Muscle layer of colon (tissue), 2 donors: ENCODE measurements around the gene TRPV5.

Source experiments
- H3K27ac ChIP-seq: one replicate; pipeline ENCODE4 v1.7.0; 2013; ENCODE audit warnings: low read depth, mild to moderate bottlenecking, low read length, moderate library complexity
- H3K27me3 ChIP-seq, 2 donors: one replicate each; pipeline ENCODE4 v1.7.0; 2013; ENCODE audit warnings: low read length in 2 of 2, mild to moderate bottlenecking in 2 of 2; ENCODE audit not compliant: insufficient read depth in 2 of 2, control insufficient read depth in 1 of 2
- H3K36me3 ChIP-seq: one replicate; pipeline ENCODE4 v1.7.0; 2013; ENCODE audit warnings: mild to moderate bottlenecking, low read length; ENCODE audit not compliant: insufficient read depth
- H3K4me1 ChIP-seq: one replicate; pipeline ENCODE4 v1.7.0; 2013; ENCODE audit warnings: mild to moderate bottlenecking, low read length; ENCODE audit not compliant: insufficient read depth
- H3K4me3 ChIP-seq, 2 donors: one replicate each; pipeline ENCODE4 v1.7.0; 2013; ENCODE audit warnings: low read length in 2 of 2, low read depth in 1 of 2, mild to moderate bottlenecking in 1 of 2, moderate library complexity in 1 of 2
- H3K9ac ChIP-seq: one replicate; pipeline ENCODE4 v1.7.0; 2013; ENCODE audit warnings: low read length
- H3K9me3 ChIP-seq: one replicate; pipeline ENCODE4 v1.7.0; 2013; ENCODE audit warnings: mild to moderate bottlenecking, low read length
- donor health status: abdominal sarcoma.
- donor health status: Adenocarcinoma of cecum.

Gene TRPV5

GRCh38 chr7:142873871-142874270 lies 59.7 kb downstream of the TRPV5 start:
- no peak overlapping the region for H3K4me3 ChIP-seq
- no peaks in the 10 kb centered on the region for H3K27me3 ChIP-seq
- H3K9me3 ChIP-seq = no peaks in the 10 kb centered on the region
- H3K27ac ChIP-seq = no peak overlapping the region
- no peaks in the 10 kb centered on the region for H3K4me1 ChIP-seq
- H3K36me3 ChIP-seq = no peaks in the 10 kb centered on the region
- no peak overlapping the region for H3K9ac ChIP-seq

DNA sequence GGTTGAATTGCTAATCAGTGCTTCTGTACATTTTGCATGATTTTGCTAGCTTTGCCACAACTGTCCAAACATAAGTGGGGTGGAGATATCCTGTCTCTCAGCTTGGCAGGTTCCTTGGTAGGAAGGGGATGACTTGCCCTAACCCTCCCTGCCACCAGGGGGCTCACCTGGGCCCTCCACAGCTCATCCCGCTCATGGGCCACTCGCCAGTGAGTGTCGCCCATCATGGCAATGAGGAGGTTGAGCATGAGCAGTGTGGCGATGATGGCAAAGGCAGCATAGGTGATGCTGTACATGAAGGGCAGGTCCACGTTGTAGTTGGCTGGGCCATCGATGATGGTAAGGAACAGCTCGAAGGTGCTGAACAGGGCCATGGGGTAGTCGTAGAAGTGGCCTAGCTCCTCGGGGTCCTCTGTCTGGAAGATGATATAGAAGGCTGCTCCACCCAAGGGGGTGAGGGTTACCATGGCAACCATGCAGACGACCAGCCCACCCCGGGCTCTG lies 60.2 kb downstream of the TRPV5 start:
- no peaks in the 10 kb centered on the region for H3K36me3 ChIP-seq
- no peaks in the 10 kb centered on the region for H3K4me1 ChIP-seq
- no peak overlapping the region for H3K27ac ChIP-seq
- H3K9me3 ChIP-seq = no peaks in the 10 kb centered on the region
- no peak overlapping the region for H3K4me3 ChIP-seq
- H3K27me3 ChIP-seq = no peaks in the 10 kb centered on the region
- no peak overlapping the region for H3K9ac ChIP-seq

DNA sequence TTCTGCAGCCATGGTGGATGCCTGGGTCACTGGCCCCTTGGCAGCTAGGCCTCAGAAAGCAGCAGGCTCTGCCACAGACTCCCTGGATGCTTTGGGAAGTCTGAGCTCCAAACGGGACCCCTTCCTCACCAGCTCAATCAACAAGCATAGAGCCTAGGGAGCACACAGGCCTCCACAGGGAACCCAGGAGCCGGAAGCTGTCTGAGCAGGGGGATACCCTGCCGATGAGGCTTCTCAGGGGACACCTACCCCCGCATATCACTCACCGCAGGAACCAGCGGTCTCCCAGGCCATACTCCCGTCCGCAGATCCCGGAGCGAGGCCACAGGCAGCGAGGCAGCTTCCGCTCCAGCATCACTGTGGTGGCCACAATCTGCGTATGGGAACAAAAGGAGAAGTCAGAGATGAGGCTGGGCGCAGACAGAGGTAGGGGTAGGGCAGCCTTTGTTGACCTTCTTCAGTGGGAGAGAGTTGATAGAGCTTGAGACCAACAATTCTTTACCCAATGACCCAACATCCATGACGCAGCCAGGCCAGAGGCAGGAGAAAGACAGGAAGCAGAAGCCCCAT lies 61.4 kb downstream of the TRPV5 start:
- Histone ChIP-seq H3K27ac (no peak overlapping the region), H3K27me3 (no peaks in the 10 kb centered on the region), H3K36me3 (no peaks in the 10 kb centered on the region), H3K9me3 (no peaks in the 10 kb centered on the region), H3K4me3 (no peak overlapping the region), H3K4me1 (no peaks in the 10 kb centered on the region), H3K9ac (no peak overlapping the region)

- no peaks in the 10 kb centered on the region for H3K4me1 ChIP-seq
- H3K27ac ChIP-seq = no peak overlapping the region
- H3K27me3 ChIP-seq = no peaks in the 10 kb centered on the region
- H3K36me3 ChIP-seq = no peaks in the 10 kb centered on the region
- no peak overlapping the region for H3K4me3 ChIP-seq
- H3K9me3 ChIP-seq = no peaks in the 10 kb centered on the region
- no peak overlapping the region for H3K9ac ChIP-seq
Measured at GRCh38 chr7:142871260-142872105, 62.1 kb downstream of the TRPV5 start.

GRCh38 chr7:142870566-142871259 lies 62.8 kb downstream of the TRPV5 start:
- Histone ChIP-seq H3K9ac (no peak overlapping the region), H3K9me3 (no peaks in the 10 kb centered on the region), H3K4me3 (no peak overlapping the region), H3K27ac (no peak overlapping the region), H3K4me1 (no peaks in the 10 kb centered on the region), H3K27me3 (no peaks in the 10 kb centered on the region), H3K36me3 (no peaks in the 10 kb centered on the region)

DNA sequence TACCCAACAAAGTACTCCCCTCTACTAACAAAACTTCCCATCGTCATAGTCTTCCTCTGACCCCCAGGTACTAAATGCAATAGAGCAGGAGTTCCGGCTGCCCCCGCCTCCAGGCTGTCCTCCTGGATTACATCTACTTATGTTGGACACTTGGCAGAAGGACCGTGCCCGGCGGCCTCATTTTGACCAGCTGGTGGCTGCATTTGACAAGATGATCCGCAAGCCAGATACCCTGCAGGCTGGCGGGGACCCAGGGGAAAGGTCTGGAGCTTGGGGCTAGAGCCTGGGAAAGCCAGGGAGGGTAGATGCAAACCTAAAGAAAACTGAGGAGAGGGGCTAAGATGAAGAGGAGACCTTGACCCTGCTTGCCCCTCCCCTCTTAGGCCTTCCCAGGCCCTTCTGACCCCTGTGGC lies 63.4 kb downstream of the TRPV5 start:
- Histone ChIP-seq H3K4me3 (no peak overlapping the region), H3K9ac (no peak overlapping the region), H3K4me1 (no peaks in the 10 kb centered on the region), H3K36me3 (no peaks in the 10 kb centered on the region), H3K27me3 (no peaks in the 10 kb centered on the region), H3K27ac (no peak overlapping the region), H3K9me3 (no peaks in the 10 kb centered on the region)

GRCh38 chr7:142869434-142869833 lies 64.1 kb downstream of the TRPV5 start:
- Histone ChIP-seq H3K36me3 (no peaks in the 10 kb centered on the region), H3K27ac (no peak overlapping the region), H3K27me3 (no peaks in the 10 kb centered on the region), H3K4me3 (no peak overlapping the region), H3K9me3 (no peaks in the 10 kb centered on the region), H3K9ac (no peak overlapping the region), H3K4me1 (no peaks in the 10 kb centered on the region)

DNA sequence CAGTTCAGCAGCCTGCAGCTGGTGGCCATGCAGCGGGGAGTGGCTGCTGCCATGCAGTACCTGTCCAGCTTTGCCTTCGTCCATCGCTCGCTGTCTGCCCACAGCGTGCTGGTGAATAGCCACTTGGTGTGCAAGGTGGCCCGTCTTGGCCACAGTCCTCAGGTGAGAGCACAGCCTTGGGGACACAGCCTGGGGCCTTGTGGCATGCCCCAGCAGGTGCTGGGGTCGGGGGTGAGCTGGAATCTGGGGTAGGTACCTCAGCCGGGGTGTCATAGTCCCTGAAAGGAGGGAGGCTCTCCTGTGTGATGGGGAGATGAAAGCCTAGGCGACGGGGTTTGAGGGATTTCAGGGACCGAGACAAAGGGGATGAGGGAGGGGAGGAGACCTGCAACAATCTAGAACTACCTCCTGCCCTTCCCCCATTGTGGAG lies 64.5 kb downstream of the TRPV5 start:
- Histone ChIP-seq H3K9me3 (no peaks in the 10 kb centered on the region), H3K4me3 (no peak overlapping the region), H3K9ac (no peak overlapping the region), H3K27ac (no peak overlapping the region), H3K27me3 (no peaks in the 10 kb centered on the region), H3K36me3 (no peaks in the 10 kb centered on the region), H3K4me1 (no peaks in the 10 kb centered on the region)

GRCh38 chr7:142868188-142868985 lies 65.2 kb downstream of the TRPV5 start:
- H3K27ac ChIP-seq = no peak overlapping the region
- no peaks in the 10 kb centered on the region for H3K9me3 ChIP-seq
- no peaks in the 10 kb centered on the region for H3K4me1 ChIP-seq
- H3K4me3 ChIP-seq = no peak overlapping the region
- H3K9ac ChIP-seq = no peak overlapping the region
- no peaks in the 10 kb centered on the region for H3K27me3 ChIP-seq
- no peaks in the 10 kb centered on the region for H3K36me3 ChIP-seq

- H3K9me3 ChIP-seq = no peaks in the 10 kb centered on the region
- H3K4me1 ChIP-seq = no peaks in the 10 kb centered on the region
- no peaks in the 10 kb centered on the region for H3K36me3 ChIP-seq
- H3K27me3 ChIP-seq = no peaks in the 10 kb centered on the region
- no peak overlapping the region for H3K9ac ChIP-seq
- no peak overlapping the region for H3K27ac ChIP-seq
- H3K4me3 ChIP-seq = no peak overlapping the region
Measured at GRCh38 chr7:142867398-142868187, 66.0 kb downstream of the TRPV5 start.
